Naive thymus-derived CD8-positive, alpha-beta T cell (primary cell): ENCODE data around the gene CAPZA1. TPM values are rescaled to one million over a fixed set of nuclear protein-coding genes. Genes with fewer than 3 reads are reported as not detected.
"Not testable (repeated sequence)": the region's sequence is repeated elsewhere in the genome, so short reads cannot be mapped to it uniquely, and the experiment has no call there.

Source experiments
- ATAC-seq, 2 donors: fragments of 150-1000 bp; cut with Tn5 transposase in 1 of 2; sonication (Bioruptor Pico), chemical (Tn5 transposase) in 1 of 2; 1 replicate in 1 of 2; 2 replicates in 1 of 2; pipeline ENCODE4 v1.10.0; 2021; ENCODE audit warnings: mild to moderate bottlenecking in 2 of 2, moderate library complexity in 2 of 2
- POLR2A ChIA-PET: fragments of 350-600 bp; sonication (Branson Sonifier 250); formaldehyde crosslinking; loops from one replicate; lab custom pipeline; 2021; ENCODE audit warnings: antibody characterized with exemption; lab: Charles Lee
- DNase-seq, 10 donors: peaks; one replicate each; pipeline versions ENCODE4 v3.0.0 to v3.0.0-alpha.2; 2020 to 2022
- H3K27ac Mint-ChIP-seq, 10 donors: one replicate each; pipeline ENCODE4 v1.8.0; 2020 to 2022; ENCODE audit warnings: mild to moderate bottlenecking in 10 of 10, mixed read lengths in 10 of 10, moderate library complexity in 4 of 10, inconsistent platforms in 1 of 10
- H3K27me3 Mint-ChIP-seq, 5 donors: one replicate each; pipeline ENCODE4 v1.8.0; 2021 to 2022; ENCODE audit warnings: mixed read lengths in 5 of 5
- H3K36me3 Mint-ChIP-seq, 3 donors: one replicate each; pipeline ENCODE4 v1.8.0; 2020 to 2022; ENCODE audit warnings: mixed read lengths in 3 of 3, mild to moderate bottlenecking in 2 of 3, inconsistent platforms in 1 of 3
- H3K4me1 Mint-ChIP-seq, 4 donors: one replicate each; pipeline ENCODE4 v1.8.0; 2021 to 2022; ENCODE audit warnings: mixed read lengths in 4 of 4
- H3K4me3 Mint-ChIP-seq, 10 donors: one replicate each; pipeline ENCODE4 v1.8.0; 2020 to 2022; ENCODE audit warnings: mild to moderate bottlenecking in 10 of 10, mixed read lengths in 10 of 10, moderate library complexity in 6 of 10, inconsistent platforms in 1 of 10
- H3K9me3 Mint-ChIP-seq, 9 donors: one replicate each; pipeline ENCODE4 v1.8.0; 2020 to 2022; ENCODE audit warnings: mixed read lengths in 9 of 9, mild to moderate bottlenecking in 3 of 9, inconsistent platforms in 1 of 9, moderate library complexity in 1 of 9
- polyA plus RNA-seq, 3 donors: library from polyadenylated mRNA; unstranded; fragments of 300-500 nt; fragmentation: Illumina TruSeq; gene quantifications; one replicate each; pipeline ENCODE4 v1.2.3, GENCODE V29; 2021
- total RNA-seq, 8 experiments: library from RNA in 2 of 8; stranded (reverse) in 2 of 8; gene quantifications; one replicate each; pipeline ENCODE4 v1.2.3 and lab custom pipeline; 2021 to 2026

Gene CAPZA1
- total and polyA plus RNA-seq, 5 experiments from 2014 or later, result 100 to 169 (median 126) TPM

DNA sequence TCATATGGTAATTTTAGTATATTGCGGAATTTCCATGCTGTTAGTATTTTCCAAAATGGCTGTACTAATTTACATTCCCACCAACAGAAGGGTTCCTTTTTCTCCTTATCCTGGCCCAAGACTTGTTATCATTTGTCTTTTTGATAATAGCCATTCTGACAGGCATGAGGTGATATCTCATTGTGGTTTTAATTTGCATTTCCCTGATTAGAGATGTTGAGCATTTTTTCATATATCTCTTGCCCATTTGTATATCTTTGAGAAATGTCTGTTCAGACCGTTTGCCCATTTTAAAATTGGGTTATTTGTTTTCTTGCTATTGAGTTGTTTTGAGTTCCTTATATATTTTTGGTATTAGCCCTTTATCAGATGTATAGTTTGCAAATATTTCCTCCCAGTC, 14.0 kb downstream of the CAPZA1 start:
- H3K9me3 Mint-ChIP-seq, result no peaks in the 10 kb centered on the region
- no peak for ATAC-seq
- peak overlapping the region in 6 of 10 donors; percentile 4 to 63 (median 36) for H3K27ac Mint-ChIP-seq
- H3K4me3 Mint-ChIP-seq, result peak overlapping the region in 3 of 10 donors; percentile 8 to 64 (median 41)
- DNase-seq, result no peak
- POLR2A ChIA-PET, result no interaction called here
- peaks cover 0 to 53% (median 14%) of the 10 kb centered on the region in 3 donors for H3K36me3 Mint-ChIP-seq
- peaks cover 35 to 88% (median 77%) of the 10 kb centered on the region in 4 donors for H3K4me1 Mint-ChIP-seq
- H3K27me3 Mint-ChIP-seq, result no peaks in the 10 kb centered on the region

- no peaks in the 10 kb centered on the region for H3K27me3 Mint-ChIP-seq
- H3K36me3 Mint-ChIP-seq, result peaks cover 0 to 46% (median 14%) of the 10 kb centered on the region in 3 donors
- H3K9me3 Mint-ChIP-seq, result no peaks in the 10 kb centered on the region
- no peak for DNase-seq
- H3K27ac Mint-ChIP-seq, result peak overlapping the region in 5 of 10 donors; percentile 1 to 82 (median 17)
- H3K4me3 Mint-ChIP-seq, result no peak overlapping the region
- no peak for ATAC-seq
- POLR2A ChIA-PET, result no interaction called here
- H3K4me1 Mint-ChIP-seq, result peaks cover 30 to 86% (median 71%) of the 10 kb centered on the region in 4 donors
Observed at GRCh38 chr1:112634367-112634766, 14.7 kb downstream of the CAPZA1 start.

DNA sequence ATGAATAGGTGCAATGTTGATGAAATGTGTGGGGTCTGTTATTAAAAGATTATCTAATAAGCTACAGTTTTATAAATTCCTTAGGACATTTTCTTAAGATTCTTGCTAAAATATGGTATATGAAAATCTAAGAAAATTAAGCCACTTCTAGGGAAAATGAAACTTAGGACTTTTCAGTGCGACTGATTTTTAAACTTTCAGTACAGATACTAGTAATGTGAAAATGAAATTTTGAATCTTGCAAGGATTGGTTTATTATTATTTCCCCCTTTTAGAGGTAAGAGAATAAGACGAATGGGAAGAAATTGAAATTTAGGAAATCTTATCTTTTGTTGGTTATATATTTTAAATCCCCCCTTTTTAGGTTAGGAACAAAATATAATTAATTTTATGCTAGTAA, 16.4 kb downstream of the CAPZA1 start:
- POLR2A ChIA-PET, result interaction anchor here (0.9 kb wide), 1 partner anchor 16 kb away, joined by 3 read pairs; the partner anchor contains the start of gene CAPZA1
- Mint-ChIP-seq H3K36me3 (peaks cover 0 to 33% (median 10%) of the 10 kb centered on the region in 3 donors), H3K4me3 (peak overlapping the region in 3 of 10 donors; percentile 3 to 36 (median 20)), H3K27ac (peak overlapping the region; percentile 29 to 86 (median 54)), H3K27me3 (no peaks in the 10 kb centered on the region), H3K4me1 (peaks cover 24 to 73% (median 59%) of the 10 kb centered on the region in 4 donors), H3K9me3 (no peaks in the 10 kb centered on the region)
- ATAC-seq (no peak), DNase-seq (no peak)

GRCh38 chr1:112636597-112637253, 17.1 kb downstream of the CAPZA1 start:
- H3K27ac Mint-ChIP-seq, result peak overlapping the region in 9 of 10 donors; percentile 7 to 88 (median 81)
- DNase-seq, result no peak
- POLR2A ChIA-PET, result interaction anchor here (1.1 kb wide), 1 partner anchor 13 kb away, joined by 4 read pairs; no protein-coding TSS in a partner anchor
- no peaks in the 10 kb centered on the region for H3K27me3 Mint-ChIP-seq
- H3K36me3 Mint-ChIP-seq, result peaks cover 0 to 29% (median 10%) of the 10 kb centered on the region in 3 donors
- ATAC-seq, result no peak
- H3K4me3 Mint-ChIP-seq, result peak overlapping the region in 3 of 10 donors; percentile 5 to 12 (median 10)
- H3K4me1 Mint-ChIP-seq, result peaks cover 24 to 68% (median 54%) of the 10 kb centered on the region in 4 donors
- no peaks in the 10 kb centered on the region for H3K9me3 Mint-ChIP-seq

DNA sequence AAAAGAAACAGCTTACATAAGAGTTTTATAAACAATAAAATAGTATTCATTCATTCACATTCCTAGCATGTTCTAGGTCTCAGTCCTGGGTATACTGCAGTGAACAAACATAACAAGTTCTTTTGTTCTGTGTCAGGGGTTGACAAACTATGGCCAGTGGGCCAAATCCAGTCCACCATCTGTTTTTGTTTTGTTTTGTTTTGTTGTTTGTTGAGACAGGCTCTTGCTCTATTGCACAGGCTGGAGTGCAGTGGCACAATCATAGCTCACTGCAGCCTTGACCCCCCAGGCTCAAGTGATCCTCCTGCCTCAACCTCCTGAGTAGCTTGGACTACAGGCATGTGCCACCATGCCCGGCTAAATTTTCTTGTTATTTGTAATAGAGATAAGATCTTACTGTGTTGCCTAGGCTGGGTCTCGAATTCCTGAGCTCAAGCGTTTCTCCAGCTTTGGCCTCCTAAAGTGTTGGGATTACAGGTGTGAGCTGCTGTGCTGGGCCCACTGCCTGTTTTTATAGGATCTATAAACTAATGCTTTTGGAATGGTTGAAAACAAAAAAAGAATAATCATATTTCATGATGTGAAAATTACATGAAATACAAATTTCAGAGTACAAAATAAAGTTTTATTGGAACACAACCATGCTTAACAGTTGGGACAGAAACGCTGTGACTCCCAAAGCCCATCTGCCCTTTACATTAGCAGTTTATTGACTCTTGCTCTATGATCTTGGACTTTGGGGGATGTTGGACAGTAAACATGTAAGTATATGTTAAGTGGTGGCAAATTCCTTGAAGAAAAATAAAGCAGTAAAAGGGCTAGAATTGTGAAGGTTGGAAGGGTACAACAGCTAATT, 17.9 kb downstream of the CAPZA1 start:
- Mint-ChIP-seq H3K27ac (peak overlapping the region; percentile 56 to 88 (median 78)), H3K4me3 (peak overlapping the region in 3 of 10 donors; percentile 10 to 60 (median 37)), H3K4me1 (peaks cover 23 to 67% (median 52%) of the 10 kb centered on the region in 4 donors)

DNA sequence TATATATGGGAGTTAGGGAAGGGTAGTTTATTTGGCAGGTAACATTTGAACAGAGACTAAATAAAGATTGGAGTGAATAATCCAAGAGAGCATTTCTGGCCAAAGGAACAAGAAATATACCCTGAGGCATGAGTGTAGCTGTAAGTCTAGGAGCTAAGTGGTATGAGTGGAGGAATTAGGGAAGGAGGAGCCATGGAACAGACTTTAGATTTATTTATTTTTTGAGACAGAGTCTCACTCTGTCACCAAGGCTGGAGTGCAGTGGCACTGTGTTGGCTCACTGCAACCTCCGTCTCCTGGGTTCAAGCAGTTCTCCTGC, 18.4 kb downstream of the CAPZA1 start:
- Mint-ChIP-seq H3K4me3 (peak overlapping the region in 1 of 10 donors; percentile 60), H3K4me1 (peaks cover 23 to 66% (median 51%) of the 10 kb centered on the region in 4 donors), H3K36me3 (peaks cover 0 to 27% (median 5%) of the 10 kb centered on the region in 3 donors), H3K27me3 (no peaks in the 10 kb centered on the region), H3K27ac (peak overlapping the region in 9 of 10 donors; percentile 6 to 83 (median 73)), H3K9me3 (no peaks in the 10 kb centered on the region)
- ATAC-seq, result no peak
- POLR2A ChIA-PET, result no interaction called here
- DNase-seq, result no peak

More for the DNA sequence above, 17.9 kb downstream of the CAPZA1 start:
- no peak for DNase-seq
- POLR2A ChIA-PET, result interaction anchor here (1.1 kb wide), 1 partner anchor 14 kb away, joined by 4 read pairs; no protein-coding TSS in a partner anchor
- no peaks in the 10 kb centered on the region for H3K27me3 Mint-ChIP-seq
- no peak for ATAC-seq
- peaks cover 0 to 28% (median 7%) of the 10 kb centered on the region in 3 donors for H3K36me3 Mint-ChIP-seq
- H3K9me3 Mint-ChIP-seq, result no peaks in the 10 kb centered on the region

DNA sequence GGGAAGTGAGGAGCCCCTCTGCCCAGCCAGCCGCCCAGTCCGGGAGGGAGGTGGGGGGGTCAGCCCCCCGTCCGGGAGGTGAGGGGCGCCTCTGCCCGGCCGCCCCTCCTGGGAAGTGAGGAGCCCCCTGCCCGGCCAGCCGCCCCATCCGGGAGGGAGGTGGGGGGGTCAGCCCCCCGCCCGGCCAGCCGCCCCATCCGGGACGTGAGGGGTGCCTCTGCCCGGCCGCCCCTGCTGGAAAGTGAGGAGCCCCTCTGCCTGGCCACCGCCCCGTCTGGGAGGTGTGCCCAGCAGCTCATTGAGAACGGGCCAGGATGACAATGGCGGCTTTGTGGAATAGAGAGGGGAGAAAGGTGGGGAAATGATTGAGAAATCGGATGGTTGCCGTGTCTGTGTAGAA, 20.8 kb downstream of the CAPZA1 start:
- H3K27me3 Mint-ChIP-seq, H3K4me3 Mint-ChIP-seq, DNase-seq, ATAC-seq, H3K9me3 Mint-ChIP-seq, H3K27ac Mint-ChIP-seq: not testable (repeated sequence)
- POLR2A ChIA-PET, result interaction anchor here (0.6 kb wide), 1 partner anchor 12 kb away, joined by 7 read pairs; no protein-coding TSS in a partner anchor
- peaks cover 11 to 57% (median 44%) of the 10 kb centered on the region in 4 donors for H3K4me1 Mint-ChIP-seq
- H3K36me3 Mint-ChIP-seq, result peaks cover 0 to 36% (median 3%) of the 10 kb centered on the region in 3 donors

GRCh38 chr1:112643080-112643479, 23.4 kb downstream of the CAPZA1 start:
- Mint-ChIP-seq H3K4me3 (no peak overlapping the region), H3K27me3 (no peaks in the 10 kb centered on the region), H3K9me3 (no peaks in the 10 kb centered on the region), H3K36me3 (peaks cover 0 to 47% (median 6%) of the 10 kb centered on the region in 3 donors), H3K27ac (peak overlapping the region in 4 of 10 donors; percentile 11 to 63 (median 30)), H3K4me1 (peaks cover 12 to 55% (median 37%) of the 10 kb centered on the region in 4 donors)
- DNase-seq, result no peak
- no peak for ATAC-seq
- POLR2A ChIA-PET, result interaction anchor here (0.6 kb wide), 1 partner anchor 16 kb away, joined by 4 read pairs; no protein-coding TSS in a partner anchor

DNA sequence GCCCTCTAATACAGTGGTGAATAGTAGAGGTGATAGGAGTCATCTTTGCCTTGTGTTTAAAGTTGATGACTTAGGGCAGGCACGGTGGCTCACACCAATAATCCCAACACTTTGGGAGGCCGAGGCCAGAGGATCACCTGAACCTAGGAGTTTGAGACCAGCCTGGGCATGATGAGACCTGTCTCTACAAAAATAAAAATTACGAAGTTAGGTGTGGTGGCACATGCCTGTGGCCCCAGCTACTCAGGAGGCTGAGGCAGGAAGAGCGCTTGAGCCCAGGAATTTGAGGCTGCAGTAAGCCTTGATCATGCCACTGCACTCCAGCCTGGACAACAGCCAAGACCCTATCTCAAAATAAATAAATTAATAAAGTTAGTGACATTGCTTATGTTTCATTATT, 26.6 kb downstream of the CAPZA1 start:
- POLR2A ChIA-PET, result interaction anchor here (1.3 kb wide), 1 partner anchor 26 kb away, joined by 3 read pairs; no protein-coding TSS in a partner anchor
- H3K36me3 Mint-ChIP-seq, result peaks cover 3 to 77% (median 21%) of the 10 kb centered on the region in 3 donors
- H3K27ac Mint-ChIP-seq, result peak overlapping the region in 7 of 10 donors; percentile 27 to 62 (median 42)
- H3K4me3 Mint-ChIP-seq, result no peak overlapping the region
- ATAC-seq, result no peak
- no peaks in the 10 kb centered on the region for H3K9me3 Mint-ChIP-seq
- DNase-seq, result no peak
- no peaks in the 10 kb centered on the region for H3K27me3 Mint-ChIP-seq
- peaks cover 12 to 51% (median 43%) of the 10 kb centered on the region in 4 donors for H3K4me1 Mint-ChIP-seq

DNA sequence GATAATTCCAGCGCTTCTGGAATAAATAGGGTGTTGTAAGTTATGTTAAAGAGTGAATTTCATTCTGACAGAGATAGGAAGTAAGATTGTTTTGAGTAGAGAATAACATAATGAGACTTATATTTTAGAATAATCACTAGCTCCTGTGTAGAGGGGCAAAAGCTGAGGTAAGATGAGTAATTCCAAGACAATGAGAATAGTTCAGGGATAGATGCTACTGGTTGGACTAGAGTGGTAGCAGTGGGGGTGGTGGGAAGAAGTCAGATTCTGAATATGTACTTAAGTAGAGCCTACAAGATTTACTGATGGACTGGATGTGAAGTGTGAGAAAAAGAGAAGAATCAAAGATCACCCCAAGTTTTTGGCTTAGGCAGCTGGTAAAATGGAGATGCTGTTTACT, 31.6 kb downstream of the CAPZA1 start:
- ATAC-seq (no peak), DNase-seq (no peak)
- no peak overlapping the region for H3K4me3 Mint-ChIP-seq
- no peaks in the 10 kb centered on the region for H3K9me3 Mint-ChIP-seq
- POLR2A ChIA-PET, result interaction anchor here (1.4 kb wide), 1 partner anchor 23 kb away, joined by 4 read pairs; the partner anchor contains the start of gene MOV10
- no peaks in the 10 kb centered on the region for H3K27me3 Mint-ChIP-seq
- H3K27ac Mint-ChIP-seq, result peak overlapping the region in 8 of 10 donors; percentile 8 to 80 (median 36)
- peaks cover 8 to 28% (median 15%) of the 10 kb centered on the region in 4 donors for H3K4me1 Mint-ChIP-seq
- peaks cover 6 to 80% (median 23%) of the 10 kb centered on the region in 3 donors for H3K36me3 Mint-ChIP-seq

GRCh38 chr1:112665857-112666256, 46.2 kb downstream of the CAPZA1 start:
- POLR2A ChIA-PET, result interaction anchor here (0.6 kb wide), 1 partner anchor 14 kb away, joined by 3 read pairs; no protein-coding TSS in a partner anchor

GRCh38 chr1:112666946-112667345, 47.3 kb downstream of the CAPZA1 start:
- Mint-ChIP-seq H3K9me3 (no peaks in the 10 kb centered on the region), H3K27ac (peak overlapping the region in 7 of 10 donors; percentile 3 to 93 (median 57)), H3K27me3 (no peaks in the 10 kb centered on the region), H3K36me3 (peaks cover 4 to 93% (median 14%) of the 10 kb centered on the region in 3 donors), H3K4me3 (no peak overlapping the region), H3K4me1 (peaks cover 5 to 14% (median 10%) of the 10 kb centered on the region in 4 donors)
- DNase-seq, result no peak
- POLR2A ChIA-PET, result no interaction called here
- ATAC-seq, result no peak

More at GRCh38 chr1:112665857-112666256, 46.2 kb downstream of the CAPZA1 start:
- DNase-seq, result no peak
- ATAC-seq, result no peak
- H3K27me3 Mint-ChIP-seq, result no peaks in the 10 kb centered on the region
- peaks cover 2 to 14% (median 10%) of the 10 kb centered on the region in 4 donors for H3K4me1 Mint-ChIP-seq
- no peaks in the 10 kb centered on the region for H3K9me3 Mint-ChIP-seq
- no peak overlapping the region for H3K4me3 Mint-ChIP-seq
- peaks cover 8 to 93% (median 15%) of the 10 kb centered on the region in 3 donors for H3K36me3 Mint-ChIP-seq
- H3K27ac Mint-ChIP-seq, result peak overlapping the region in 6 of 10 donors; percentile 3 to 52 (median 28)
